ENCODE measurements around the gene MAT2B. TPM values are rescaled to one million over a fixed set of nuclear protein-coding genes. Genes with fewer than 3 reads are reported as not detected.

Gene MAT2B
- total RNA-seq, 1 experiment from 2014 or later, result 43.2 TPM

DNA sequence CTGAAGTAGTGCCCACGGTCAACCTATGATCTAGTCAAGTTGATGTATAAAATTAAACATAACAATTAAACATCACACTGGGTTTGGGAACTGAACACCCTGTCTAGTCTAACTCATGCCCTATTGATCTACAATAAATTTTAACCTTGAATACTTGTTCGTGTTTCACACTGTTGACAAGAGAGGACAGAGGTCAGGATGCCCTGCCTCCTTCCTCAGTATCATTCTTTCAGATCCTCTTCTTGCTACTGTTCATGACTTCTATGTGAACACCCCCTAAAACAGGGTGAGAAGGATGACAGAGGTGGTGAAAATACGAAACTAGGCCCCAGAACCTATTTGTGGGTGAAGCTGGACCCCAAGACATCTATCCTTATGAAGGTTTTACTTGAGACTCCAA, 8.1 kb upstream of the MAT2B start:
- in situ Hi-C loops (cut with HindIII; ENCODE audit: low pct_unique_long_range_greater_than_20kb, low sequenced_read_pairs), result no loop called here
- no peak for DNase-seq (ENCODE audit: low read depth, low spot score)

DNA sequence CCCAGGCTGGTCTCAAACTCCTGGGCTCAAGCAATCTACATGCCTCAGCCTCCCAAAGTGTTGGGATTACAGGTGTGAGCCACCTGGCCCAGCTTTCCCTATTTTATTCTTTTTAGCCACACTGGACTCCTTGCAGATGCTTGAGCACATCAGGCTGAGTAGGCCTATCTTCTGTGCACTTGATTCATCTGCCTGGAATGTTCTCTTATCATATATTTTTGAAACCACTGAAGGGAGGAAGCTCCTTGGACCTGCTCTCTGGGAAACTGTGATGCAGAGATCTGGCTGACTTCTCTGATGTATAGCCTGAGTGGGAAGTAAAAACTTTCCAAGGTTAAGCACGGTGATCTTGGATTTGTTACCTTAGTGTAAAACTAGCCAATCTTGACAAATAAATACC, 6.5 kb upstream of the MAT2B start:
- no peak for DNase-seq (ENCODE audit: low read depth, low spot score)
- in situ Hi-C loops (cut with HindIII; ENCODE audit: low pct_unique_long_range_greater_than_20kb, low sequenced_read_pairs), result no loop called here

DNA sequence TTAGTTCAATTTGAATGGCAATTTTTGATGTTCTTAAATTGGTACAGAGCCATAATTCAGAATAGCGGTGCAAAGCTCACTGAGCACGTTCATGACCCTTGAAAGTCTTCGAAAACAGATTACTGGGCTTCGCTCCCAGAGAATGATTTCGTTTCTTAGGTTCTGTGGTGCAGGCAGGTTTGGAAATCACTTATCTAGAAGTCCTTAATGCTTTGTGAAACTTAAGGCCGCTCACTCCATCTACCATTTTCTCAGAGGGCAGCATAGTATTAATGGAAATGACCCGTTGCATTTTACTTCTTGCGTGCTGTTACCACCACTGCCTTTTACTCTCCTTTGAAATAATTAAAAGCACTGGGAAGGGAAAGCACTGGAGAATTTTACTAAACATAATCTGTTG, 2.9 kb upstream of the MAT2B start:
- in situ Hi-C loops (cut with HindIII; ENCODE audit: low pct_unique_long_range_greater_than_20kb, low sequenced_read_pairs), result no loop called here
- DNase-seq (ENCODE audit: low read depth, low spot score), result no peak

DNA sequence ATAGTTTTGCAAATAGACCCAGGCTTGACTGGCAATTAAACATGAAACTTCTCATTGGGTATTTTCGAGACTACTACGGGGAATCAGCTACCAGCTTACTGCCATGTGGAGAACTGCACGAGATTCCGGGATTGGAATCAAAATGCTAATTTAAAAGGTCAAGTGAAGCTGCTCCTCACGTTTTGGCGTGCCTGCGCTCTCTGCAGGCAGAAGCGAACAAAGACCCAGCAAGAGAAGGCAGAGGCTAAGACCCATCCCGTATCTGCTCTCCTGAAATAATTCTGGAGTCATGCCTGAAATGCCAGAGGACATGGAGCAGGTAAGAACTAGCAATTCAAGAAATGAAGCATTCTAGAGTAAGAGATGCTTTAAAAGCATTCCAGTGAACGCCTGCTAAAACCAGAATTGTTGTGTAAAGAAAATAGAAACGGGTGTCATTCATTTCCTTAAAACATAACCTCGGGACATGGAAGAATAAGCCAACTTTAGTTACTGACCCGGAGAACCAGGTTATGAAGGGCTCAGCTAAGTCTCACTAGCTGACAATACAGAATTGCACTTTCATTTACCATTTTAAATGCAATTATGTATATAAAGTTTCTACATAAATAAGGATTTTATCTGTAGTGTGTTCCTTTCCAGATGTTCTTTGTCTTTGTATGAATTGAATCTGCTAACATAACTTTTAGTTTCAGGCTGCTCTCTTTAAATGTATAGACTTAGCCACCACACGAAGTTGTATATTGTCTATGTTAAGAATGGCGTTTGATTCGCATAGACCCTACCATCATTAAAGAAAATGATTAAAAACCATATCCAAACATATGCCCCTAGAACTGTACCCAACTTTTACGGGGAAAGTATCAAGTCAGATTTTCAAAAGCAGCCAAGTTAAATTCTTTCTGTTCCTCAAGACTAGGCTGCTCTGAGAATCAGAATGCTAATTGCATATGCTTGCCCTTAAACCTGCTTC, 2.0 kb upstream of the MAT2B start:
- in situ Hi-C loops (cut with HindIII; ENCODE audit: low pct_unique_long_range_greater_than_20kb, low sequenced_read_pairs), result no loop called here
- peak; percentile 82 for DNase-seq (ENCODE audit: low read depth, low spot score)

DNA sequence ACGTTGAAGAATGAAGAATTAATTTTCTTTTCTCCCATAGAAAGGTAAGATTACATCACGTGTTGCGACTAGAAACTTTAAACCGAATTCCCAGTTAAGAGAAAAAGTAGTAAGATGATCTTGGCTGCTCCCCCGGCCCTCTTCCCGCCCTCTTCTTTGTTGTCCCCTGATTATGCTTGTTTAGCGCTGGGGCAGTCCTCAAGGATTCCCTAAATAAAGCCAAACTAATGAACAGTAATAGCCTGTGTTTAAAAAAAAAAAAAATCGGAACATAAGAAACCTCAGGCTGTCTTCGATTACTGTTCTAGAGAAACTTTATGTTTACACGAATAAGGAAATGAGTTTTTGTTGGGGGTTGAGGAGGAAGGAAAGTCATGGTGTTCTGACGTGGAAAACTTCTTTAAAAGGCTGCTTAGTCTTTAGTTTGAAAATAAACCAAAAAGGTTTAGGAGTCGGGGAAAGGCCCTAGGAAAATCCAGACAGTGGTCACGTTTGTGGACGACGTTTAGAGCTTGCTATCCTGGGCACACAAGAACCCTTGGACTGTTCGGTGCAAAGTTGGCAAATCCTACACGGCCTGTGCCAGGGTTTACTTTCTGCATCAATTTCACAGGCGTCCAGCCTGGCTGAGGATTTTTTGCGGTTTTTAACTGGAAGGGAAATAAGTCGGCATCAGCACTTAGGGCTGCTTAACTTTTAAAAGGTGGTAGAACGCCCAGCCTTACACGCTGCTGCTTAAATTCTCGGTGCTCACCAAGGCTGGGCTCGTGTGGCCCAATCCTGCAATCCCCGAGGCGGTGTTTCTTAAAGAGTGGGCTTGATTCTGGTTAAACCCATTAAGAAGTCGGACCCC, 1.1 kb upstream of the MAT2B start:
- in situ Hi-C loops (cut with HindIII; ENCODE audit: low pct_unique_long_range_greater_than_20kb, low sequenced_read_pairs), result no loop called here
- peak; percentile 29 for DNase-seq (ENCODE audit: low read depth, low spot score)

DNA sequence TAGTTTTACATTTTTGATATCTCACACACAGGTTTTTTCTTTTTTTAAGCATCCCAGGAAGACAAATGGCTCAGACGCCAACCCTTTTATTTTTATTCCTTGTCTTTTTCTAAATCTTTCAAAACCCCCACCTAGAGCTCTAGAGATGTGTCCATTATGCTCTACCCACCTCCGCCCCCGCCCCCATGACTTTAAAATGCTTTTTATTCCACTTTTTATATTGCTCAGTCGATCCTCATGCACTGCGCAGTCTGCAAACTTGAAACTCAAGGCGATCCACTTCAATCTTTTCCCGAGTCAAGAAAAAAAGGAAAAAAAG, 411 bp upstream of the MAT2B start:
- in situ Hi-C loops (cut with HindIII; ENCODE audit: low pct_unique_long_range_greater_than_20kb, low sequenced_read_pairs), result no loop called here
- no peak for DNase-seq (ENCODE audit: low read depth, low spot score)

DNA sequence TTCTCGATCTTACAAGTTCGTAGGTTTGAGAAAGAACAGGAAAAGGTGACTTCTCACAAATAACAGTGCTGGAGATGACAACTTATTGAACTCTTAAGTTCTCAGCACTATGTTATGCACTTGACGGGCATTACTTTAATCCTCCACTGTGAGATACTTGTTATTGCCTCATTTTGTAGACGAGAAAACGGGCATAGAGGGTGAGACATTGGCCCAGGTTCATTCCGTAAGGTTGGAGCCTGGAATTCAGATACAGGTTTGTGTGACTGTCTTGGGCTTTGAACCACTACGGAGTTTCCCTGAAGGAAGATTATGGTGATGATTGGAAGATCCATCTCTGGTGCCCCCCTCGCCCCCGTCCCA, 657 bp downstream of the MAT2B start:
- in situ Hi-C loops (cut with HindIII; ENCODE audit: low pct_unique_long_range_greater_than_20kb, low sequenced_read_pairs), result no loop called here
- no peak for DNase-seq (ENCODE audit: low read depth, low spot score)

DNA sequence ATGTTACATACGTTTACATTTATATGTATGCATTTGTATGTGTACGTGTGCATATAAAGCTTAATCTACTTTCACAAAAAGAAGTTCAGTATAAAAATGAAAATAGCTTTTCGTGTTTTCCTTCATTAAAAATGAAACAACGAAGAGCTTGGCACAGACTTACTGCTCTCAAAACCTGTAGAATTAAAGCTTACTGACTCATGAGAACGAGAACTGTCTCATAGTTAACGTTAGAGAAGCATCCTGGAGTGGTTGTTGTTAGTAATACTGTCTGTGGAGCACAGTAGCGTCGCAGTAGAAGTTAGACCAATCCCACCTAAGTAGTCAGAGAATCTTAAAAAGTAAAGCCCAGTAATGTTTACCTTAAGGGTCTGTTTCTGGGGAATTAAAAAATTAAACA, 1.3 kb downstream of the MAT2B start:
- in situ Hi-C loops (cut with HindIII; ENCODE audit: low pct_unique_long_range_greater_than_20kb, low sequenced_read_pairs), result no loop called here
- DNase-seq (ENCODE audit: low read depth, low spot score), result no peak

DNA sequence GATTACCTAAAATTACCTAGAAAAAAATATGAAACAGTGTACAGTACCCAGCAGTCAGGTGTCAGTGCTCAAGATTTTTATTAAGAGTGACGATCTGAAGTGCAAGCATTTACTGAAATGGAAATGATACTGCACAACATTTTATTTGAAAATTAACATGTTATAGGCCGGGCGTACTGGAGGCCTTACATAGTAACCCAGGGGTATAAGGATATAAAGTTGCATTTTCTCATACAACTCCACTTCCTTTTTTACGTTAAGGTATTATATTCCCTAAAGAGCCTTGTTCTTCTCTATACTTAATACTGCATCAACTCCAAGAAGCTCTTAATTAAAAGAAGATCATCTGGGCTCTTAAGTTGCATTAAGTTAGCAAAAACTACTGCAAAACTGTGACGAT, 3.3 kb downstream of the MAT2B start:
- in situ Hi-C loops (cut with HindIII; ENCODE audit: low pct_unique_long_range_greater_than_20kb, low sequenced_read_pairs), result no loop called here
- DNase-seq (ENCODE audit: low read depth, low spot score), result no peak

DNA sequence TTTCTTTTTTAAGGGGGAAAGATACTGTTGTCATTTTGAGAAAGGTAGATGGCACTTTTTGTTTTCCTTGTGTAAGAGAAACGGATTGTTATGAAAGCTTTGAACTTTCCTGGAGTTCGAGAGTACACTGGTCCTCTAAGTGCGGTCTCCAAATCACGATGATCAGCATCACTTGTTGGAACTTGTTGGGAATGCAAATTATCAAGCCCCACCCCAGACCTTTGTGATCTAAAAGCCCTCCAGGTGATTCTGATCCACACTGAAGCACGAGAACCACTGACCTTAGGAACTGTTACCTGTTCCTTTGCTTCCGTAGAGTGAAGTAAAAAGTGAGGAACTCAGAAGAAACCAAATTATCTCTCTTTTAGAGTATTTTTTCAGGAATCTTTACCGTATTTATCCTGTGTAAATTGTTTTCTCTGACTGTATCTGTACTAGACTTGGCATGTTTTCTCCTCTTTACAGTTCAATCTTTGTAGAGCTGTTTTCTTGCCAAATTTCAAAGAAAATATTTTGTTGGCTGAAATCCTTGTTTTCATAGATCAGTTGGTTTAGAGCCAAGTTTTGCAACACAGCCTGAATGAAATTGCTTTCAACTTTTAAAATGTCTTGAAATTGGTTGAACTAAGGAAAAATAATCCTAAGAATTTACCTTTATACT, 4.0 kb downstream of the MAT2B start:
- in situ Hi-C loops (cut with HindIII; ENCODE audit: low pct_unique_long_range_greater_than_20kb, low sequenced_read_pairs), result no loop called here
- DNase-seq (ENCODE audit: low read depth, low spot score), result peak; percentile 49

DNA sequence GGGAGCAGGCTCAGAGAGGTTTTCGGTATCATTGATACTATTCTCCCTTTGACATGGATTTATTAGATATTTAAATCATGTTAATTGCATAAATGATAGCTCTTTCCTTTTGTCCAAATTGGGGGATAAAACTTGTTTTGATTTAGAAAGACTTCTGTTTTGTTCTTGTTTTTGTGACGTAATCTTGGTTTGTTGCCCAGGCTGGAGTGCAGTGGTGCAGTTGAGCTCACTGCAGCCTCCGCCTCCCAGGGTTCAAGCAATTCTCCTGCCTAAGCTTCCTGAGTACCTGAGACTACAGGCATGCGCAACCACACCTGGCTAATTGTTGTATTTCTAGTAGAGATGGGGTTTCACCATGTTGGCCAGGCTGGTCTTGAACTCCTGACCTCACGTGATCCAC, 7.1 kb downstream of the MAT2B start:
- no peak for DNase-seq (ENCODE audit: low read depth, low spot score)

DNA sequence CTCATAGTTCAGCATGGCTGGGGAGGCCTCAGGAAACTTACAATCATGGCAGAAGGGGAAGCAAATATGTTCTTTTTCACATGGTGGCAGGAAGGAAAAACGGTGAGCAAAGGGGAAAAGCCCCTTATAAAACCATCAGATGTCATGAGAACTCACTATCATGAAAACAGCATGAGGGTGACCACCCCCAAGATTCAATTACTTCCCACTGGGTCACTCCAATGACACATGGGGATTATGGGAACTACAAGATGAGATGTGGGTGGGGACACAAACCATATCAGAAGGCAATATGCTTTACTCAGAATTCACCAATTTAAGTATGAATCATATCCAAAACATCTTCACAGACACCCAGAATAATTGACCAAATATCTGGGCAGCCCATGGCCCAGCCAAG, 19.7 kb downstream of the MAT2B start:
- in situ Hi-C loops (cut with HindIII; ENCODE audit: low pct_unique_long_range_greater_than_20kb, low sequenced_read_pairs), result no loop called here
- DNase-seq (ENCODE audit: low read depth, low spot score), result no peak

More for the DNA sequence above, 7.1 kb downstream of the MAT2B start:
- in situ Hi-C loops (cut with HindIII; ENCODE audit: low pct_unique_long_range_greater_than_20kb, low sequenced_read_pairs), result no loop called here

DNA sequence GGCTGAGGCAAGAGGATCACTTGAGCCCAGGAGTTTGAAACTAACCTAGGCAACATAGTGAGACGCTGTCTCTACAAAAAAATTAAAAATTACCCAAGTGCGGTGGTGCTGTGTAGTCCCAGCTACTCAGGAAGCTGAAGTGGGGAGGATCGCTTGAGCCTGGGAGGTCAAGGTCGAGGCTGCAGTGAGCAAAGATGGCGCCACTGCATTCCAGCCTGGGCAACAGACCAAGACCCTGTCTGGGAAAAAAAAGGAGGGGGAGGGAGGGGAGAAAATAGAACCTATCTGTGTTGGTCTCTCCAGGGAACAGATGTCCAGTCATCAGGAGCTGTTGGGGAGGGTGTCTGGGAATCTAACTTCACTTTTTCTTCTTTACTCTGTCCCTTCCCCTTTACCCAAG, 24.3 kb downstream of the MAT2B start:
- no peak for DNase-seq (ENCODE audit: low read depth, low spot score)
- in situ Hi-C loops (cut with HindIII; ENCODE audit: low pct_unique_long_range_greater_than_20kb, low sequenced_read_pairs), result no loop called here

DNA sequence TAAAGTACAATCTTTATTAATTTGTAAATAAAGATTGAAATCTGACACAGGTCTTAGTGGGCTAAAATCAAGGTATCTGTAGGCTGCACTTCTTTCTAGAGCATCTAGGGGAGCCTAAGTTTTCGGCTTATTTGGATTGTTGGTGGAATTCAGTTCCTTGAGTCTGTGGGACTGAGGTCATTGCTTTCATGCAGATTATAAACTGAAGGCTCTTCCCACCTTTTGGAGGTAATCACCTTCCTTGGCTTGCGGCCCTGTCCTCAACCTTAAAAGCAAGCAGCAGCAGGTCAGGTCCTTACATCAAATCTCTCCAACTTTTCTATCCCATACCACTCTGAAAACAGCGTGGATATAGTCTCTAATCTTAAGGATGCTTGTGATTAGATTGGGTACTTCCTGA, 25.9 kb downstream of the MAT2B start:
- in situ Hi-C loops (cut with HindIII; ENCODE audit: low pct_unique_long_range_greater_than_20kb, low sequenced_read_pairs), result no loop called here
- no peak for DNase-seq (ENCODE audit: low read depth, low spot score)

DNA sequence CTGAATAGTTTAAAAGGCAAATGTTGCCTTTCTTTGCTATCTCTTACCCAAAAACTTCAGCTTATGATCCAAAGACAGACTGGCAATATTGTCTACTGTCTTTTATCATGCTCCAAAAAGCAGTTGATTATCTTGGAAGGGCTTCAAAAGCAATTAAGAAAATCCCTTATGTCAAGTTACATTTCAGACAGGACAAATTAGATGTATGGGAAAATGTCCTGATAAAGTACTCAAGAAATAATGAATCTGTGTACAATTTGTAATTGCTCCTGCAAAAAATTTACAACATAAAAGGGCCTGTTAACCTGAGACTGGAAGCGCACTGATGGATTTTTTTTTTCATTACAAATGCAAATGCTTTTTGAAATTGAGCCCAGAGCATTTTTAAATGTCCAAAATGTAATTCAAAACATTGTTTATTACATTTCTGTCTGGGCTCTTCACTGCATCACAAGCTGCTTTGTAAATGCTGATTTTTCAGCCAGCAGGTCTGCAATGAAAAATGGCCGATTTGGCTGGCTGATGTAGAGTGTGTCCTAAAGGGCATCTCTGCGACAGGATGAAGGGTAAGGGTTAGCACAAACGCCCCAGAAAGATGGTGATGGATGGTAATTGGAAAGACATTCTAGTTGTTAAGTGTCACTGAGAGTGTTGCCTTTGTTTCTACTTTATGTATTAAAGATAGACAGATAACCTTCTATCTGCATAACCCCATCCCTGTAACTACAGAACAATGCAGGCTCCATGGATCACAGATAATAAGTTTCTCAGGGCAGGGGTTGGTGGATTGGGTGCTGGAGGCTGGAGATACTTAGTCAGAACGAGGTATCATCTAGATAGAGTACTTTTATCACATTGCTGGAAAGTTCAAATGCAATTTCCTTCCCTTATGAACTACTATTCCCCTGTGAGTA, 27.0 kb downstream of the MAT2B start:
- no peak for DNase-seq (ENCODE audit: low read depth, low spot score)
- in situ Hi-C loops (cut with HindIII; ENCODE audit: low pct_unique_long_range_greater_than_20kb, low sequenced_read_pairs), result no loop called here

DNA sequence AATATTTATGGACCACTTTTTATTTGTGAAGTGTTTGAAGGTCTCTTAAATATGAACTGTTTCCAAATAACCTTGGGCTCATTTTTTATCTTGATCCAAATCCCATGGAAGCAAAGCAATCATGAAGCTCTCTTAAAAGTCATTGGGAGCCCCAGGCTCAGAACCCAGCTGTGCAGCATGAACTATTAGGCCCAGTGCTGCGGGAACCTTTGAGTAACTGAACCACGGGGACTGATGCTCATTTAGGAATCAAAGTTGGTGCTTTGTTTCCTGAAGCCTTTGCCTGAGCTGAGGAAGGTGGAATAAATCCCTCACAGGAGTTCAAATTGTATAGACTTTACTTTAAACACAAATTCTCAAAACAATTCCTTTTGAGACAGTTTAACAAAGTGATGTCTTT, 27.8 kb downstream of the MAT2B start:
- in situ Hi-C loops (cut with HindIII; ENCODE audit: low pct_unique_long_range_greater_than_20kb, low sequenced_read_pairs), result no loop called here
- no peak for DNase-seq (ENCODE audit: low read depth, low spot score)

DNA sequence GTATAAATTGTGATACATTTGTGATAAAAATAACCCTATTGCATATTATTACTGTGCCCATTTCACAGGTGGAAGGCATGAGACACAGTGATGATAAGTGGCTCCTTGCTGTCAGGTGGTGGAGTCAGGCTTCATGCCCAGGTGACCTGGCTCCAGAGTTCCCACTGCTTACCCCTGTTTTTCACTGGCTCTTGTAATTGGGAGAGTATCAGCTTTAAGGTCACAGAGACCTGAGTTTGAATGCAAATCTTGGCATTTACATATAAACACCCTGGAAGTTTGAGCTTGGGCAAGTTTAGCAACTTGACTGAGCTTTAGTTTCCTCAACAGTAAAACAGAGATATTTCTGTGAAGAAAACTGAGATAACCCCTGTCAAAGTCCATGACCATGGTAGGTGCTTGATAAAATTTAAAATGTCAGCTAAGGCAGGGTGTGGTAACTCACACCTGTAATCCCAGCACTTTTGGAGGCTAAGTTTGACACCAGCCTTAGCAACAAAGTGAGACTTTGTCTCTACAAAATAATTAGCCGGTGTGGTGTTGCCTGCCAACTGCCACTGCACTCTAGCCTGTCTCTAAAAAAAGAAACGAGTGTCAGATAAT, 29.2 kb downstream of the MAT2B start:
- in situ Hi-C loops (cut with HindIII; ENCODE audit: low pct_unique_long_range_greater_than_20kb, low sequenced_read_pairs), result no loop called here
- DNase-seq (ENCODE audit: low read depth, low spot score), result no peak

All from SK-MEL-5 (cell line).